Neural cell (in vitro differentiated cells): ENCODE results near the gene ZFP36.

Source experiments
- CTCF ChIP-seq: fragments of 450-650 bp; IDR thresholded peaks from 2 replicates; pipeline ENCODE4 v1.5.1; 2014; ENCODE audit warnings: antibody characterized with exemption, mild to moderate bottlenecking, moderate library complexity; ENCODE audit not compliant: poor library complexity, severe bottlenecking
- EZH2 ChIP-seq: fragments of 200-600, 300-800 bp; shearing (Covaris generic), sonication (generic); IDR thresholded peaks from 2 replicates; pipeline ENCODE4 v1.6.1; 2014; ENCODE audit warnings: antibody characterized with exemption, low read length, borderline replicate concordance, mild to moderate bottlenecking; ENCODE audit not compliant: insufficient read depth, poor library complexity, severe bottlenecking
- POLR2AphosphoS5 ChIP-seq: IDR thresholded peaks from 2 replicates; pipeline ENCODE4 v1.6.1; 2012
- RAD21 ChIP-seq: fragments of 450-650 bp; conservative IDR thresholded peaks from 2 replicates; pipeline ENCODE4 v1.6.1; 2014; ENCODE audit warnings: antibody characterized with exemption, mild to moderate bottlenecking, moderate library complexity

GRCh38 chr19:39405958-39406655, 540 bp upstream of the ZFP36 start:
- TF ChIP-seq POLR2AphosphoS5 (no peak), CTCF (no peak), EZH2 (no peak), RAD21 (no peak)
